Natural killer cell (primary cell): ENCODE results near the gene GTF3A. TPM values are rescaled to one million over a fixed set of nuclear protein-coding genes. Genes with fewer than 3 reads are reported as not detected.

Experiments
- ATAC-seq, 3 donors: fragments of 150-1000 bp in 2 of 3; fragments of 200-7000 bp in 1 of 3; cut with Tn5 transposase; 1 replicate in 1 of 3; 2 replicates in 2 of 3; pipeline ENCODE4 v1.10.0; 2021; ENCODE audit warnings: mild to moderate bottlenecking in 2 of 3, moderate library complexity in 2 of 3
- DNase-seq, 2 donors: peaks; one replicate each; pipeline versions ENCODE4 v3.0.0 to v3.0.0-alpha.2; 2013 to 2021; ENCODE audit warnings: mixed read lengths in 1 of 2
- H3K27ac ChIP-seq: one replicate; pipeline ENCODE4 v1.5.1; 2013; ENCODE audit warnings: mild to moderate bottlenecking, low read length
- H3K27me3 ChIP-seq: one replicate; pipeline ENCODE4 v1.6.1; 2013; ENCODE audit warnings: low read length; ENCODE audit not compliant: control insufficient read depth, insufficient read depth
- H3K36me3 ChIP-seq: one replicate; pipeline ENCODE4 v1.6.1; 2013; ENCODE audit warnings: low read length; ENCODE audit not compliant: control insufficient read depth, insufficient read depth
- H3K4me1 ChIP-seq: one replicate; pipeline ENCODE4 v1.6.1; 2013; ENCODE audit warnings: low read length; ENCODE audit not compliant: control insufficient read depth, insufficient read depth
- H3K4me3 ChIP-seq: one replicate; pipeline ENCODE4 v1.5.1; 2013; ENCODE audit warnings: low read length
- H3K9me3 ChIP-seq: one replicate; pipeline ENCODE4 v1.6.1; 2013; ENCODE audit warnings: low read length; ENCODE audit not compliant: control insufficient read depth, insufficient read depth
- H3K27ac Mint-ChIP-seq, 2 donors: one replicate each; pipeline ENCODE4 v1.8.0; 2022; ENCODE audit warnings: mild to moderate bottlenecking in 2 of 2, mixed read lengths in 2 of 2, moderate library complexity in 1 of 2
- H3K27me3 Mint-ChIP-seq, 2 donors: one replicate each; pipeline ENCODE4 v1.8.0; 2022; ENCODE audit warnings: low read depth in 2 of 2, mixed read lengths in 2 of 2
- H3K36me3 Mint-ChIP-seq: one replicate; pipeline ENCODE4 v1.8.0; 2022; ENCODE audit warnings: mixed read lengths
- H3K4me1 Mint-ChIP-seq, 2 donors: one replicate each; pipeline ENCODE4 v1.8.0; 2022; ENCODE audit warnings: mixed read lengths in 2 of 2
- H3K4me3 Mint-ChIP-seq: one replicate; pipeline ENCODE4 v1.8.0; 2022; ENCODE audit warnings: mild to moderate bottlenecking, moderate library complexity, mixed read lengths
- H3K9me3 Mint-ChIP-seq, 2 donors: one replicate each; pipeline ENCODE4 v1.8.0; 2022; ENCODE audit warnings: mixed read lengths in 2 of 2
- WGBS: methylation state at CpG from one replicate; pipeline ENCODE4 v1.1.7; 2013; ENCODE audit warnings: missing lambda C conversion rate; ENCODE audit not compliant: insufficient coverage; 5-methylcytosine and 5-hydroxymethylcytosine counted together
- intact Hi-C: fragments of 100-400 bp; cut with micrococcal nuclease; formaldehyde crosslinking; loops from one replicate; pipeline ENCODE4 v1.14.2; 2022
- total RNA-seq, 4 donors: library from RNA; stranded (reverse); fragments of 120-200 nt in 1 of 4; gene quantifications; one replicate each; pipeline versions ENCODE4 v1.2.3 to v1.2.4, GENCODE V29; 2013 to 2022
- TF ChIP-seq, protein P1 (sequence below): fragments of 200-600 bp; IDR thresholded peaks from one replicate; pipeline ENCODE4 v1.8.0; 2022; ENCODE audit warnings: antibody characterized with exemption

Gene GTF3A
- total RNA-seq, 3 donors from 2014 or later (not counting 1 experiment from before 2014, with no cell fraction given) = 129 to 132 (median 130) TPM

DNA sequence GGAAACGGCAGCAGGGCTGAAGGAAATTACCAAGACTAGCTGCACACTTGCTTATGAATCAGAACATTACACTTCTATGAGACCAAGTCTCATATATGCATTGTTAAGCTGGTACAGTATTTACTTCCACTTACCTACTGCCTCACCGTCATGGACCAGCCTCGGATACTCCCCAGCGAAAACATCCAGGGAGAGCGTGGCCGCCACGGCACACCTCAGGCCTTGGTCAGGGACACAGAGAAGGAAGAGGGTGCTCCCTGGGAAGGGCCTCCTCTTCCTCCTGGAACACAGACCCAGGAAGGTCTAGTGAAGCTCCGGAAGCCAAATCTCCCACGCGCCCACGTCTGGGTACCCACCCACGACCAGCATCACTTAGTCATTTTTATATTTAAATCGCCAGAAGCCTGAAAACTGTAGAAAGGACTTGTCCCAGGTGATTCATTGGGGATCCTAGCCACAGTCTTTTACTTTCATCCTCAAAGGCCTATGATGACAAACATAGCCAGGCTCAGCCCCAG is 50.4 kb downstream of the GTF3A start:
- DNase-seq (no peak), ATAC-seq (no peak)
- H3K27me3 Mint-ChIP-seq = peaks cover 0 to 8% of the 10 kb centered on the region in 2 donors
- Histone ChIP-seq H3K27me3 (no peaks in the 10 kb centered on the region), H3K4me3 (no peak overlapping the region), H3K9me3 (no peaks in the 10 kb centered on the region), H3K27ac (no peak overlapping the region), H3K36me3 (no peaks in the 10 kb centered on the region), H3K4me1 (peaks cover 20% of the 10 kb centered on the region)
- H3K9me3 Mint-ChIP-seq = no peaks in the 10 kb centered on the region
- H3K27ac Mint-ChIP-seq = no peak overlapping the region
- TF ChIP-seq, protein P1, sequence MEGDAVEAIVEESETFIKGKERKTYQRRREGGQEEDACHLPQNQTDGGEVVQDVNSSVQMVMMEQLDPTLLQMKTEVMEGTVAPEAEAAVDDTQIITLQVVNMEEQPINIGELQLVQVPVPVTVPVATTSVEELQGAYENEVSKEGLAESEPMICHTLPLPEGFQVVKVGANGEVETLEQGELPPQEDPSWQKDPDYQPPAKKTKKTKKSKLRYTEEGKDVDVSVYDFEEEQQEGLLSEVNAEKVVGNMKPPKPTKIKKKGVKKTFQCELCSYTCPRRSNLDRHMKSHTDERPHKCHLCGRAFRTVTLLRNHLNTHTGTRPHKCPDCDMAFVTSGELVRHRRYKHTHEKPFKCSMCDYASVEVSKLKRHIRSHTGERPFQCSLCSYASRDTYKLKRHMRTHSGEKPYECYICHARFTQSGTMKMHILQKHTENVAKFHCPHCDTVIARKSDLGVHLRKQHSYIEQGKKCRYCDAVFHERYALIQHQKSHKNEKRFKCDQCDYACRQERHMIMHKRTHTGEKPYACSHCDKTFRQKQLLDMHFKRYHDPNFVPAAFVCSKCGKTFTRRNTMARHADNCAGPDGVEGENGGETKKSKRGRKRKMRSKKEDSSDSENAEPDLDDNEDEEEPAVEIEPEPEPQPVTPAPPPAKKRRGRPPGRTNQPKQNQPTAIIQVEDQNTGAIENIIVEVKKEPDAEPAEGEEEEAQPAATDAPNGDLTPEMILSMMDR = no peak
- 96% methylated on average over 13 of the region's 13 CpGs for WGBS
- intact Hi-C loops = no loop called here
- peaks cover 12 to 18% of the 10 kb centered on the region in 2 donors for H3K4me1 Mint-ChIP-seq
- H3K36me3 Mint-ChIP-seq = no peaks in the 10 kb centered on the region
- H3K4me3 Mint-ChIP-seq = no peak overlapping the region

DNA sequence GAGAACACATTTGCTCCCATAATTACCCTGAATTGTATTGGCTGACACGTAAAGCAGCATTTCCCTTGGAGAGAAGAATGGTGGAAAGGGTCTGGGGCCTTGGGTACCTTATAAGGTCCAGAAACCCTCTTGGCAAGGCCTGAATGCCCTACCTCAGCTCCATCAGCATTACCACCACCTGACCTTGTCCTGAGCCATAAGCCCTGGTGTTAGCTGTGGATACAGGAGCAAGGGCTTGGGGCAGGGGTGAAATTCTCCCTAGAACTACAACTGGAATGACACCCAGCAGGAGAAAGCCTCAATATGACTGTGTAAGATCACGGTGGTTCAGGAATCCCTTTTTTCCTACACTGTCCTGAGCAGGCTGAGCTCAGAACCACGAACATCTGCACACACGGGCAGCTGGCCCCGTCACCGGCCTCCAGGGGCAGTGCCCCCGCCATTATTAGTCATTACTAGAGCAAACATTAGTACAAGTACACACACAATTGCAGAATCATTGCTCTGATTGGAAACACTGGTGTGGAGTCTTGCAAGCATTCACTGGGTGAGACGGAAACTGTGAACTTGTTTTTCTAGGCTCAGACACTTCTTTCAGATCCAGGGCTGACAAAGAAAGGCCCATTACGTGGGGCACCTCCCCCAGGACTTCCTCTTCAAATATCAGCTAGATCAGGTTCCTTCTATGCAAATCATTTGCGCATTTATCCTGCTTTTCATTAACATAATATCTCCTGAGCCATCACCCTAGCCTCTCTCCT is 52.7 kb downstream of the GTF3A start:
- peaks cover 5% of the 10 kb centered on the region for H3K9me3 ChIP-seq
- peak in 1 of 2 donors; percentile 21 for DNase-seq
- no peak overlapping the region for H3K4me3 ChIP-seq
- no peak overlapping the region for H3K27ac ChIP-seq
- Mint-ChIP-seq H3K4me3 (no peak overlapping the region), H3K27me3 (peaks cover 0 to 8% of the 10 kb centered on the region in 2 donors), H3K36me3 (peaks cover 2% of the 10 kb centered on the region), H3K9me3 (peaks cover 0 to 2% of the 10 kb centered on the region in 2 donors), H3K4me1 (peaks cover 12 to 19% of the 10 kb centered on the region in 2 donors), H3K27ac (no peak overlapping the region)
- H3K27me3 ChIP-seq = no peaks in the 10 kb centered on the region
- intact Hi-C loops = no loop called here
- 50% methylated on average over 10 of the region's 10 CpGs for WGBS
- TF ChIP-seq, protein P1 = no peak
- no peaks in the 10 kb centered on the region for H3K36me3 ChIP-seq
- ATAC-seq = no peak
- H3K4me1 ChIP-seq = peaks cover 19% of the 10 kb centered on the region

DNA sequence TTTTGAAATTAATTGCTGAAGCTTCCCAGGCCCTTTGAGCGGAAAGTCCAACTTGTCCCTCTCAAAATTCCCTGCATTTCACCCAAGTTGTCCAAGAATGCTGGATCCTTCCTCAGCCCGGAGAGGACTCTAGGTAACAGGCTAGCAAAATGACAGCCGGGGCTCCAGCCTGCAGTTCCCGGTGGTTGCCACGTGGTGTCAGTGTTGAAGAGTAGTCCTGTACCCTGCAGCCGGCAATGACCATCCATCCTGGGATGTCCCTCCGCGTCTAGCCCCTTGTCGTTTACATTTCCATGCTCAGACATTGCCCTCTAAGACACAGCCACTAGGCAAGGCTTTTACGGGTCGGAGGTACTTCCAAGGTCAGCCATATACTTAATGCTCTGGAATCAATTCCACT is 57.3 kb downstream of the GTF3A start:
- H3K27ac Mint-ChIP-seq = no peak overlapping the region
- ATAC-seq (peak in 1 of 3 donors; percentile 32), DNase-seq (peak in 1 of 2 donors; percentile 25)
- no peak overlapping the region for H3K4me3 Mint-ChIP-seq
- Histone ChIP-seq H3K36me3 (no peaks in the 10 kb centered on the region), H3K4me3 (no peak overlapping the region), H3K27me3 (no peaks in the 10 kb centered on the region), H3K4me1 (peaks cover 10% of the 10 kb centered on the region), H3K27ac (no peak overlapping the region), H3K9me3 (peaks cover 11% of the 10 kb centered on the region)
- TF ChIP-seq, protein P1 = peak; percentile 36
- H3K36me3 Mint-ChIP-seq = peaks cover 14% of the 10 kb centered on the region
- H3K9me3 Mint-ChIP-seq = peaks cover 3% of the 10 kb centered on the region in 2 donors
- intact Hi-C loops = no loop called here
- peaks cover 4 to 8% of the 10 kb centered on the region in 2 donors for H3K27me3 Mint-ChIP-seq
- H3K4me1 Mint-ChIP-seq = peaks cover 8 to 13% of the 10 kb centered on the region in 2 donors
- 77% methylated on average over 11 of the region's 11 CpGs for WGBS
